ENCODE measurements around the gene FOXP1.

- TF ChIP-seq CBX5 (IDR thresholded peaks at IDR 0.05; ENCODE audit: low read depth, low read length) (no peak), JUN (IDR thresholded peaks at IDR 0.05; ENCODE audit: low read depth, low read length) (no peak), MAX (IDR thresholded peaks at IDR 0.05) (no peak), TCF12 (IDR thresholded peaks at IDR 0.05; ENCODE audit: low read depth, low read length) (no peak), EZH2 (IDR thresholded peaks at IDR 0.05; ENCODE audit: low read depth, low read length, severe bottlenecking) (peak; percentile 63), CTCF (IDR thresholded peaks at IDR 0.05; ENCODE audit: control extremely low read depth in 1 of 3, insufficient read depth in 1 of 3, low read depth in 1 of 3, low read length in 3 of 3) (no peak; a peak in 1 of 4 replicates), YY1 (IDR thresholded peaks at IDR 0.05; ENCODE audit: low read depth, low read length) (no peak), TAF1 (IDR thresholded peaks at IDR 0.05; ENCODE audit: low read depth, low read length) (no peak), HDAC6 (IDR thresholded peaks at IDR 0.05; ENCODE audit: low read depth, low read length) (no peak)
Observed at GRCh38 chr3:71581457-71582035, 2.0 kb downstream of the FOXP1 start.

All from H1 (cell line).